ENCODE results near the gene CDYL.

The CDYL gene

DNA sequence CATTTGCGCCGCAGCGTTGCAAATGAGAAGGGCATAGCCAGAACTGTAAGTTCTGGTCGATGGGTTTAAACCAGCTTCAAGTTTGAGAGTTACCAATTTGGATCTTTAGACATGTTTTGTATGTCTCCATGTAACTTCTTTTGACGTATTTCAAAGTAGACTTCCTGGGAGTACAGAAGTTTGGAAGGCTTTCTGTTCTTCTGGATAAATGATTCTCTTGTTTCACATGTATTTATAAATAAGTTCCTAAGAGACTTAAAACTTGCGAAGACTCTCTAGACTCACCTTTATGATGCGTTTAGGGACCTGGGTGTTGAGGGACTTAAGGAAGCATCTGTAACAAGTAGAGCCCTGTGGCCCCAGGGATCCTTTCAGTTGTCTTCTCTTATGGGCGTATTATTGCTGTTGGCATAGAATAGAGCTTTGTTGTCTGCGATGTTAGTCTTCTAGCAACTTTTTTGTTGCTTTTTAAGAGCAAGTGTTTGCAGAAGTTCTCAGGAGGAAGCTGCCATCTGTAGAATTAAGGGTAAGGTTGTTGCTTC lies 1.3 kb downstream of the CDYL start:
- TF ChIP-seq CTCF (IDR thresholded peaks at IDR 0.05; ENCODE audit: low read depth, low read length, missing control alignments) = no peak
- H3K4me3 ChIP-seq (replicated peaks; ENCODE audit: low read depth, low read length) = peak overlapping the region; percentile 70
- no peak for DNase-seq (ENCODE audit: extremely low read depth, low read depth)

- peak overlapping the region; percentile 70; the same call in 1 of the 2 replicates for H3K4me3 ChIP-seq (replicated peaks; ENCODE audit: low read depth, low read length)
- DNase-seq (ENCODE audit: extremely low read depth, low read depth) = no peak
- TF ChIP-seq CTCF (IDR thresholded peaks at IDR 0.05; ENCODE audit: low read depth, low read length, missing control alignments) = no peak
These were observed 1.9 kb downstream of the CDYL start for GRCh38 chr6:4778086-4778485.

DNA sequence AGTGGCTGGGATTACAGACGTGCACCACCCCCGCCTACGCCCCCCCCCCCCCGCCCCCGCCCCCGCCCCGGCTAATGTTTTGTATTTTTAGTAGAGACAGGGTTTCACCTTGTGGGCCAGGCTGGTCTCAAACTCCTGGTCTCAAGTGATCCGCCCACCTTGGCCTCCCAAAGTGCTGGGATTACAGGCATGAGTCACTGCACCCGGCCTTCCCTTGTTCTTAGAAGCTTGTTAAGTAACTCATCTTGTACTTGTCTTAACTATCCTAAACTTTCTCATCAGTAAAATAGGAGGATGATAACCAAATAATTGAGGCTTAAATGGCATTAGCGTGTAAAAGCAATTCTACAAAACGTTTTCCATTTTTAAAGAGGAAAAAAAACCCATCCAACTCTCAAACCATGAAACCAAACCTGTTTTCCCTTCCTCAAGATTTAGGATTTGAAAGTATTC lies 4.2 kb downstream of the CDYL start:
- no peak for TF ChIP-seq CTCF (IDR thresholded peaks at IDR 0.05; ENCODE audit: low read depth, low read length, missing control alignments)
- no peak overlapping the region for H3K4me3 ChIP-seq (replicated peaks; ENCODE audit: low read depth, low read length)
- DNase-seq (ENCODE audit: extremely low read depth, low read depth) = no peak

- no peak for TF ChIP-seq CTCF (IDR thresholded peaks at IDR 0.05; ENCODE audit: low read depth, low read length, missing control alignments)
- no peak overlapping the region for H3K4me3 ChIP-seq (replicated peaks; ENCODE audit: low read depth, low read length)
These were observed 5.2 kb downstream of the CDYL start for GRCh38 chr6:4781426-4781825.

GRCh38 chr6:4781967-4782575 lies 5.9 kb downstream of the CDYL start:
- DNase-seq (ENCODE audit: extremely low read depth, low read depth) = no peak
- TF ChIP-seq CTCF (IDR thresholded peaks at IDR 0.05; ENCODE audit: low read depth, low read length, missing control alignments) = no peak
- no peak overlapping the region for H3K4me3 ChIP-seq (replicated peaks; ENCODE audit: low read depth, low read length)

More at GRCh38 chr6:4781426-4781825, 5.2 kb downstream of the CDYL start:
- DNase-seq (ENCODE audit: extremely low read depth, low read depth) = no peak

DNA sequence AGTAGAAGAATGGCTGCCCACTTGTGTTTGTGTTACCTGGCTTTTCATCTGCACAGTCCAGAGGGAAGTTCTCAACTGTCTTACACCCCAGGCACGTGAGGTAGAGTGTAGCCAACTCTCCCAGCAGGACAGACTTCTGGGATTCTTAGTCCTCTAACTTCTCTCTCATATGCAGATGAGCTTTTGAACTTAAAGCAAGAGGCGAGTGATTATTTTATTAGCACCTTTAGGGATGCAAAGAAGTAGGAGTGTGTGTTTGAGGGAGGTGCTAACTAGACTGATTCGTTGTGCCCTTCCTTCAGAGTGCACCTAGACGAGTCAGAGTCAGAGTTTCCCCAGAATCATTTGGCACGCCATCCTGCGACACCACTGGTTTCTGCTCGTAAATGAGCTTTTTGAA lies 10.8 kb downstream of the CDYL start:
- no peak for TF ChIP-seq CTCF (IDR thresholded peaks at IDR 0.05; ENCODE audit: low read depth, low read length, missing control alignments)
- no peak for DNase-seq (ENCODE audit: extremely low read depth, low read depth)
- no peak overlapping the region for H3K4me3 ChIP-seq (replicated peaks; ENCODE audit: low read depth, low read length)
